ENCODE results near the gene PGAP6.
A peak's percentile ranks its signal among the peaks of the same experiment; 100 is the strongest.
"Not testable (repeated sequence)": the region's sequence is repeated elsewhere in the genome, so short reads cannot be mapped to it uniquely, and the experiment has no call there.

Gene PGAP6

GRCh38 chr16:400061-400591 lies 18.3 kb upstream of the PGAP6 start:
- DNase-seq = no peak

DNA sequence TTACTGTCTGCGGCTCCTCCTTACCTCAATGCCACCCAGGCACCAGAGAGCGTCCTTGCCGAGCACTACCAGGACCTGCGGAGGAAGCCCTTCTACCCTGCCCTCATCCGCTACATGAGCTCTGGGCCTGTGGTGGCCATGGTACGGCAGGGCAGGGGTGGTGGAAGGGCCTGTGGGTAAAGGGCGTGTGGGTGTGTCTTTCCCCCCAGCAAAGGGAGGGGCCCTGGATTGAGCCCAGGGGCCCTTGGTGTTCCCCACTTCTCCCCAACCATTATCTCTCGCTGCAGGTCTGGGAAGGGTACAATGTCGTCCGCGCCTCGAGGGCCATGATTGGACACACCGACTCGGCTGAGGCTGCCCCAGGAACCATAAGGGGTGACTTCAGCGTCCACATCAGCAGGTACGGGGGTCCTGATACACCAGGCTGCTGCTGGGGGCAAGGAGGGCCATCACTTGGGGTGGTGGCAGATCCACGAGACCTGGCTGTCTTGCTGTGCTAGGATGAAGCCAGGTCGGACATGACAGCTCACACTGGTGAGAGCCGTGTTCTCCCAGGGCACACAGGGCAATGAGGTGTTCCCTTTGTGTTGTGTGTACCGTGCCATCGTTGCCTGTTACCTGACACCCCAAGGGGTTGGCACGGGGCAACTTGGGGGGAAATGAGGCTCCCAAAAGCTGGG lies 17.7 kb upstream of the PGAP6 start:
- no peak for DNase-seq

DNA sequence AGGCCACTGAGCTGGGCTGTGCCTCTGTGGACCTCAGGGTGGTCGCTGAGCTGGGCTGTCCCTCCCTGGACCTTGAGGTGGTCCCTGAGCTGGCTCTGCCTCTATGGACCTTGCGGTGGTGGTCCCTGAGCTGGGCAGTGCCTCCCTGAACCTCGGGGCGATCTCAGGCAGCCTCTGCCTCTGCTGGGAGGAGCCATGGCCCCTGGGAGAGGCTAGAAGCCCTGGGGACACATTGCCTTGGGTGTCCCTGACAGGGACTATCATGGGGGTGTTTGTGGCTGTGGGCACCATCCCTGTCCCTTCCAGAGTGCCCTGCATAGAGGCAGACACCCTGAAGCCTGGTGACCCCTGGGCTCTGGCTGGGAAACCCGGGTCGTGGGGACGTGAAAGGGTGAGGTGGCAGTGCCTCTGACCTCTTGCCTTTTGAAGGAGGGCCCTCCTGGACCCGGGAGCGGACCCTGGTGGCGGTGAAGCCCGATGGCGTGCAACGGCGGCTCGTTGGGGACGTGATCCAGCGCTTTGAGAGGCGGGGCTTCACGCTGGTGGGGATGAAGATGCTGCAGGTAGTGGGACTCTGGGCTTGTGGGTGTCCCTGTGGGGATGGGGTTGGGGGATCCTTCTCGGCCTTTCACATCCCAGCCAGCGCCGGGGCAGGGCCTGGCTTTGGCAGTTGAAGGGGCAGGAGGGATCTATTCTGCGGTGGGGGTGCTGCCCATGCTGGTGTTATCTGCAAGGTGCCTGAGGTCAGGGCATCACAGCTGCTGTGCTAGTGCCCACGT lies 17.0 kb upstream of the PGAP6 start:
- no peak for DNase-seq

- no peak for DNase-seq
Observed at GRCh38 chr16:397736-398332, 16.1 kb upstream of the PGAP6 start.

- DNase-seq = no peak
Observed at GRCh38 chr16:397135-397661, 15.4 kb upstream of the PGAP6 start, which contains the start of gene NME4. TSS of gene NME4 (plus strand) at chr16:397199. CDS start at chr16:397223, 24 bp downstream.

DNA sequence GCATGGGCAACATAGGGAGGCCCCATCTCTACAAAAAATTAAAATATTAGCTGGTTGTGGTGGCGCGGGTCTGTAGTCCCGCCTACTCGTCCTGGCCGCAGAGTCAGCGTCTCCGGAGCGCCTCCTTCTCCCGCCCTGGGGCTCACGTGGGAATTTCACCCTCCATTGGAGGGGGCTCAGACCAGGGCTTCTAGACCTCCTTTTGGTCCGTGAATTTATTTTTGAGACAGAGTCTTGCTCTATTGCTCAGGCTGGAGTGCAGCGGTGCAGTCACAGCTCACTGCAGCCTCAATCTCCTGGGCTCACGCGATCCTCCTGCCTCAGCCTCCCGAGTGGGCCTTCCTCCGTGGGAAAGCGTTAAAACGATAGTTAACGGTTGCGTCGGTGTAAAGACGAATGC lies 14.8 kb upstream of the PGAP6 start:
- DNase-seq = no peak

GRCh38 chr16:396199-396598 lies 14.4 kb upstream of the PGAP6 start:
- DNase-seq = peak; percentile 11

DNA sequence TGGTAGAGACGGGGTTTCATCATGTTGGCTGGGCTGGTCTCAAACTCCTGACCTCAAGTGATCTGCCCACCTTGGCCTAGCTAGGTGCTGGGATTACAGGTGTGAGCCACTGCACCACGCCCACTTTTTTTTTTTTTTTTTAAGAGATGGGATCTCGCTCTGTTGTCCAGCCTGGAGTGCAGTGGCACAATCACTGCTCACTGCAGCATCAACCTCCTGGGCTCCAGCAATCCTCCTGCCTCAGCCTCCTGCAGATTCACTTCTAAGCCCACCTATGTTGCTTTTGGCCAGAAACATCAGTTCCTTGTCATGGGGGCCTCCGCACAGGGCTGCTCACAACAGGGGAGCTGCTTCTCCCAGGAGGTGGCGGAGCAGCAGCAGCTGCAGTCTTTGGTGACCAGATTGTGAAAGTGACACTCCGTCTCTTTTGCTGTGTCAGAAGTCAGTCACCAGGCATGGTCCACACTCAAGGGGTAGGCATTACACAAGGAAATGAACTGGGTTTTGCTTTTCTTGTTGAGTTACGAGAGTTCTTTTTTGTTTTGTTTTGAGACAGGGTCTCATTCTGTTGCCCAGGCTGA lies 10.8 kb upstream of the PGAP6 start:
- no peak for DNase-seq

GRCh38 chr16:391885-392335 lies 10.1 kb upstream of the PGAP6 start:
- no peak for DNase-seq

- no peak for DNase-seq
Observed at GRCh38 chr16:389352-389751, 7.6 kb upstream of the PGAP6 start.

GRCh38 chr16:387761-388666 lies 6.2 kb upstream of the PGAP6 start:
- DNase-seq = not testable (repeated sequence)

GRCh38 chr16:386641-387156 lies 4.9 kb upstream of the PGAP6 start:
- DNase-seq = no peak

- peak; percentile 28 for DNase-seq
Observed at GRCh38 chr16:383326-384051, 1.7 kb upstream of the PGAP6 start.

GRCh38 chr16:381012-381788 lies 578 bp downstream of the PGAP6 start:
- no peak for DNase-seq

- DNase-seq = no peak
Observed at GRCh38 chr16:380762-381011, 1.1 kb downstream of the PGAP6 start.

DNA sequence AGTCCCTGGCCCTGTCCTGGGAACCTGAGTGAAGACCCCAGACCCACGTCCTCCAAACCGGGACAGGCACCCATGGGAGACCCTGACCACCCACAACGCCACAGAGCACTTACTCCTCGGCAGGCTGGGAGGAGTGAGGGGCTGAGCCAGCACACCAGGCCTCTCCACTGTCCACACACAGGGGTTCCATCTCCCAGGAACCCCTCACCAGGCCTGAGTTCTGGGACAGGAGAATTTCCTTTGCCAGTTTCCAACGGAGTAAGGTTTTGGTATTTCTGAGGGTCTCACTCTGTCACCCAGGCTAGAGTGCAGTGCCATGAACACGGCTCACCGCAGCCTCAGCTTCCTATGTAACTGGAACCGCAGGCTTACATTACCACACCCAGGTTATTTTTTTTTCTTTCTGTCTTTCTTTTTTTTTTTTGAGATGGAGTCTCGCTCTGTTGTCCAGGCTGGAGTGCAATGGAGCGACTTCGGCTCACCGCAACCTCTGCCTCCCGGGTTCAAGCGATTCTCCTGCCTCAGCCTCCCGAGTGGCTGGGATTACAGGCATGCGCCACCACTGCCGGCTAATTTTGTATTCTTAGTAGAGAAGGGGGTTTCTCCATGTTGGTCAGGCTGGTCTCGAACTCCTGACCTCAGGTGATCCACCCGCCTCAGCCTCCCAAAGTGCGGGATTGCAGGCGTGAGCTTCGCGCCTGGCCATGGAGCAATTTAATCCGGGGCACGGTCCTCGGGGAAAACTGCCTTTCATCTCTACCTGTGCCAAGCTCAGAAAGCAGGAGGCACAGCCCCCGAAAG lies 1.6 kb downstream of the PGAP6 start:
- no peak for DNase-seq

DNA sequence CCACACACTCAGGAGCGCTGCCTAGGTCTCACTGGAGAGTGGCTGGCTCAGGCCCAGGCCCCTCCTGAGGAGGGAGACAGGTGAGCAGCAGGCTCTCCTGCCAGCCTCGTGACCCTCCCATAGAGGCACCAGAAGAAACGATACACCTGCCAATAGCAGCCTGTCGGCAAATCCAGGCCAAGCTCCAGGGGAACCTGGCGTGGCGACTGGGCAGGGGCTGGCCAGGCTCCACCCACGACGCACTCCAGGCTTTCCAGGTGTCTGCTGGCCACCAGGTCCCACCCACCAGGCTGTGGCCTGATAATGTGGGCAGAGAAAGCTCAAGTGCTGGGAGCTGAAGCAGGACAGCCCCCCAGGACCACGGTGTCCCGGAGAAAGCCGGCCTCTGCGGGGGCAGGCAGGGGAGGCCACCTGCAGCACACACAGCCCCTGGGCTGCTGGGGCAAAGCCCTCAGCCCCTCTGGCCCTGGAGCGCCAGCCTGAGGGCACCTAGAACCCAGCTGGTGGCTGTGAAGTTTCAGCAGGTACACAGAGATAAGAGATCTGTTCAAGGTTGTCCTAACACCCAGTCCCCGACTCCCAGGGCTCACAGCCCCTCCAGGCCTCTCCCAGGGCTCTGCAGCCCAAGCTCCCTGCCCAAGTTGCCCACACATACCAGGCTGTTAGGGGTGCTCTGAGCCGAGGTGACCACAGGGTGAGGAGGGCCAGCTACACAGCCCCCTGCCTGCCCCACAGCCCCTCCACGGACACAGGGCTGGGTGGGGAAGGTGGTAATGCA lies 2.4 kb downstream of the PGAP6 start:
- DNase-seq = peak; percentile 81

DNA sequence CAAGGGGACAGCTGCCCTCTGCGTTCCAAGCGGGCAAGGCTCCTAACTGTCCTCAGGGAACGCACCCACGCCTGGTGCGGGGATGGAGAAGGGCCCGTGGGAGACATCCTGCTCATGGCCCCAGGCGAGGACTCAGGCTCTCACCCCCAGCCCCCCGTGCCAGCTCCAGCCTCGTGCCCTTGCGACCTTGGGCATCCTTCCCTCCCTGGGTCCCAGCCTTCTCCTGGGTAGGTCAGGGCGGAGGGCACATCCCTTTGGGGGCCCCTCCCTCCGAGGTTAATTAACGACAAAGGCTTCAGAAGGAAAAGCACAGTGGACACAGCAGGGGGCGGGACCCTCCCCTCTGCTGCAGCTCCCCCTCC lies 3.0 kb downstream of the PGAP6 start:
- DNase-seq = no peak
